Measurements from ENCODE around the gene CATSPER4. TPM values are rescaled to one million over a fixed set of nuclear protein-coding genes. Genes with fewer than 3 reads are reported as not detected.

Gene CATSPER4
- total and polyA plus RNA-seq, 2 experiments from 2014 or later: 0.31 TPM; not detected in 1

DNA sequence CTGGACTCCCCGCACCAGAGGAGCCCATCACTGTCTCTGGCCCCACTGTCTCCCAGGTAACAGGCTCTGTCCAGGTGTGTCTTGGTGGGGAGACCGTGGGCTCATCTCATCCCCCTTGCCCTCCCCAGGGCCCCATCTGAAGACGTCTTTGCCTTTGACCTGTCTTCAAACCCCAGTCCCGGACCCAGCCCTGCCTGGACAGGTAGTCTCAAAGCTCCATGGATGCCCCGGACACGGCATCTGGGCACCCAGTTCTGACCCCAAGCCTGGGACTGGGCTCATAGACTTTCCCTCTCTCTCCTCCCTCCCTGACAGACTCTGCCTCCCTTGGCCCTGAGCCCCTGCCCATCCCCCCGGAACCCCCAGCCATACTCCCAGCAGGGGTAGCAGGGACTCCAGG is 6.3 kb upstream of the CATSPER4 start:
- Histone ChIP-seq H3K4me1 (ENCODE audit: insufficient read depth) (no peaks in the 10 kb centered on the region), H3K79me2 (replicated peaks; ENCODE audit: insufficient read depth) (no peaks in the 10 kb centered on the region), H4K20me1 (replicated peaks; ENCODE audit: insufficient read depth) (no peaks in the 10 kb centered on the region), H2AFZ (no peak overlapping the region), H3K27me3 (ENCODE audit: insufficient read depth) (no peaks in the 10 kb centered on the region), H3K9me2 (ENCODE audit: insufficient read depth) (no peaks in the 10 kb centered on the region), H3K4me2 (no peak overlapping the region), H3F3A (replicated peaks; ENCODE audit: low read depth) (no peaks in the 10 kb centered on the region), H3K36me3 (ENCODE audit: insufficient read depth) (no peaks in the 10 kb centered on the region), H3K27ac (ENCODE audit: low read depth) (no peak overlapping the region), H3K4me3 (no peak overlapping the region)
- ATAC-seq: no peak
- Mint-ChIP-seq H3K9me3 (no peaks in the 10 kb centered on the region), H3K27ac (no peak overlapping the region), H3K4me1 (no peaks in the 10 kb centered on the region), H3K4me3 (no peak overlapping the region), H3K36me3 (ENCODE audit: low read depth) (peaks cover 10% of the 10 kb centered on the region), H3K27me3 (ENCODE audit: insufficient read depth, low read depth, poor library complexity) (peaks cover 4% of the 10 kb centered on the region)
- no peak for DNase-seq (ENCODE audit: low spot score)
- TF ChIP-seq, protein P1, sequence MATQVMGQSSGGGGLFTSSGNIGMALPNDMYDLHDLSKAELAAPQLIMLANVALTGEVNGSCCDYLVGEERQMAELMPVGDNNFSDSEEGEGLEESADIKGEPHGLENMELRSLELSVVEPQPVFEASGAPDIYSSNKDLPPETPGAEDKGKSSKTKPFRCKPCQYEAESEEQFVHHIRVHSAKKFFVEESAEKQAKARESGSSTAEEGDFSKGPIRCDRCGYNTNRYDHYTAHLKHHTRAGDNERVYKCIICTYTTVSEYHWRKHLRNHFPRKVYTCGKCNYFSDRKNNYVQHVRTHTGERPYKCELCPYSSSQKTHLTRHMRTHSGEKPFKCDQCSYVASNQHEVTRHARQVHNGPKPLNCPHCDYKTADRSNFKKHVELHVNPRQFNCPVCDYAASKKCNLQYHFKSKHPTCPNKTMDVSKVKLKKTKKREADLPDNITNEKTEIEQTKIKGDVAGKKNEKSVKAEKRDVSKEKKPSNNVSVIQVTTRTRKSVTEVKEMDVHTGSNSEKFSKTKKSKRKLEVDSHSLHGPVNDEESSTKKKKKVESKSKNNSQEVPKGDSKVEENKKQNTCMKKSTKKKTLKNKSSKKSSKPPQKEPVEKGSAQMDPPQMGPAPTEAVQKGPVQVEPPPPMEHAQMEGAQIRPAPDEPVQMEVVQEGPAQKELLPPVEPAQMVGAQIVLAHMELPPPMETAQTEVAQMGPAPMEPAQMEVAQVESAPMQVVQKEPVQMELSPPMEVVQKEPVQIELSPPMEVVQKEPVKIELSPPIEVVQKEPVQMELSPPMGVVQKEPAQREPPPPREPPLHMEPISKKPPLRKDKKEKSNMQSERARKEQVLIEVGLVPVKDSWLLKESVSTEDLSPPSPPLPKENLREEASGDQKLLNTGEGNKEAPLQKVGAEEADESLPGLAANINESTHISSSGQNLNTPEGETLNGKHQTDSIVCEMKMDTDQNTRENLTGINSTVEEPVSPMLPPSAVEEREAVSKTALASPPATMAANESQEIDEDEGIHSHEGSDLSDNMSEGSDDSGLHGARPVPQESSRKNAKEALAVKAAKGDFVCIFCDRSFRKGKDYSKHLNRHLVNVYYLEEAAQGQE (IDR thresholded peaks at IDR 0.05; ENCODE audit: unreplicated experiment): no peak
- no peak for TF ChIP-seq CREB1 (CRISPR knock-in tag; IDR thresholded peaks at IDR 0.05; ENCODE audit: low read depth)
- no peak for TF ChIP-seq POLR2AphosphoS5 (IDR thresholded peaks at IDR 0.05; ENCODE audit: low read depth)
- TF ChIP-seq EZH2 (IDR thresholded peaks at IDR 0.05; ENCODE audit: low read depth, unreplicated experiment): no peak
- no peak for TF ChIP-seq ZNF331 (CRISPR knock-in tag; IDR thresholded peaks at IDR 0.05; ENCODE audit: low read depth)
- TF ChIP-seq, protein P2, sequence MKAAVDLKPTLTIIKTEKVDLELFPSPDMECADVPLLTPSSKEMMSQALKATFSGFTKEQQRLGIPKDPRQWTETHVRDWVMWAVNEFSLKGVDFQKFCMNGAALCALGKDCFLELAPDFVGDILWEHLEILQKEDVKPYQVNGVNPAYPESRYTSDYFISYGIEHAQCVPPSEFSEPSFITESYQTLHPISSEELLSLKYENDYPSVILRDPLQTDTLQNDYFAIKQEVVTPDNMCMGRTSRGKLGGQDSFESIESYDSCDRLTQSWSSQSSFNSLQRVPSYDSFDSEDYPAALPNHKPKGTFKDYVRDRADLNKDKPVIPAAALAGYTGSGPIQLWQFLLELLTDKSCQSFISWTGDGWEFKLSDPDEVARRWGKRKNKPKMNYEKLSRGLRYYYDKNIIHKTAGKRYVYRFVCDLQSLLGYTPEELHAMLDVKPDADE (IDR thresholded peaks at IDR 0.05): no peak
- no peak for TF ChIP-seq EZH2phosphoT487 (IDR thresholded peaks at IDR 0.05; ENCODE audit: unreplicated experiment)
- TF ChIP-seq ZNF114 (CRISPR knock-in tag; IDR thresholded peaks at IDR 0.05): no peak
- no peak for TF ChIP-seq NANOG (IDR thresholded peaks at IDR 0.05; ENCODE audit: borderline replicate concordance)
- no peak for TF ChIP-seq STAT1 (IDR thresholded peaks at IDR 0.05; ENCODE audit: unreplicated experiment)
- TF ChIP-seq, protein P3, sequence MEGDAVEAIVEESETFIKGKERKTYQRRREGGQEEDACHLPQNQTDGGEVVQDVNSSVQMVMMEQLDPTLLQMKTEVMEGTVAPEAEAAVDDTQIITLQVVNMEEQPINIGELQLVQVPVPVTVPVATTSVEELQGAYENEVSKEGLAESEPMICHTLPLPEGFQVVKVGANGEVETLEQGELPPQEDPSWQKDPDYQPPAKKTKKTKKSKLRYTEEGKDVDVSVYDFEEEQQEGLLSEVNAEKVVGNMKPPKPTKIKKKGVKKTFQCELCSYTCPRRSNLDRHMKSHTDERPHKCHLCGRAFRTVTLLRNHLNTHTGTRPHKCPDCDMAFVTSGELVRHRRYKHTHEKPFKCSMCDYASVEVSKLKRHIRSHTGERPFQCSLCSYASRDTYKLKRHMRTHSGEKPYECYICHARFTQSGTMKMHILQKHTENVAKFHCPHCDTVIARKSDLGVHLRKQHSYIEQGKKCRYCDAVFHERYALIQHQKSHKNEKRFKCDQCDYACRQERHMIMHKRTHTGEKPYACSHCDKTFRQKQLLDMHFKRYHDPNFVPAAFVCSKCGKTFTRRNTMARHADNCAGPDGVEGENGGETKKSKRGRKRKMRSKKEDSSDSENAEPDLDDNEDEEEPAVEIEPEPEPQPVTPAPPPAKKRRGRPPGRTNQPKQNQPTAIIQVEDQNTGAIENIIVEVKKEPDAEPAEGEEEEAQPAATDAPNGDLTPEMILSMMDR (conservative IDR thresholded peaks at IDR 0.05; ENCODE audit: low read depth in 2 of 2): no peak
- TF ChIP-seq, protein P4, sequence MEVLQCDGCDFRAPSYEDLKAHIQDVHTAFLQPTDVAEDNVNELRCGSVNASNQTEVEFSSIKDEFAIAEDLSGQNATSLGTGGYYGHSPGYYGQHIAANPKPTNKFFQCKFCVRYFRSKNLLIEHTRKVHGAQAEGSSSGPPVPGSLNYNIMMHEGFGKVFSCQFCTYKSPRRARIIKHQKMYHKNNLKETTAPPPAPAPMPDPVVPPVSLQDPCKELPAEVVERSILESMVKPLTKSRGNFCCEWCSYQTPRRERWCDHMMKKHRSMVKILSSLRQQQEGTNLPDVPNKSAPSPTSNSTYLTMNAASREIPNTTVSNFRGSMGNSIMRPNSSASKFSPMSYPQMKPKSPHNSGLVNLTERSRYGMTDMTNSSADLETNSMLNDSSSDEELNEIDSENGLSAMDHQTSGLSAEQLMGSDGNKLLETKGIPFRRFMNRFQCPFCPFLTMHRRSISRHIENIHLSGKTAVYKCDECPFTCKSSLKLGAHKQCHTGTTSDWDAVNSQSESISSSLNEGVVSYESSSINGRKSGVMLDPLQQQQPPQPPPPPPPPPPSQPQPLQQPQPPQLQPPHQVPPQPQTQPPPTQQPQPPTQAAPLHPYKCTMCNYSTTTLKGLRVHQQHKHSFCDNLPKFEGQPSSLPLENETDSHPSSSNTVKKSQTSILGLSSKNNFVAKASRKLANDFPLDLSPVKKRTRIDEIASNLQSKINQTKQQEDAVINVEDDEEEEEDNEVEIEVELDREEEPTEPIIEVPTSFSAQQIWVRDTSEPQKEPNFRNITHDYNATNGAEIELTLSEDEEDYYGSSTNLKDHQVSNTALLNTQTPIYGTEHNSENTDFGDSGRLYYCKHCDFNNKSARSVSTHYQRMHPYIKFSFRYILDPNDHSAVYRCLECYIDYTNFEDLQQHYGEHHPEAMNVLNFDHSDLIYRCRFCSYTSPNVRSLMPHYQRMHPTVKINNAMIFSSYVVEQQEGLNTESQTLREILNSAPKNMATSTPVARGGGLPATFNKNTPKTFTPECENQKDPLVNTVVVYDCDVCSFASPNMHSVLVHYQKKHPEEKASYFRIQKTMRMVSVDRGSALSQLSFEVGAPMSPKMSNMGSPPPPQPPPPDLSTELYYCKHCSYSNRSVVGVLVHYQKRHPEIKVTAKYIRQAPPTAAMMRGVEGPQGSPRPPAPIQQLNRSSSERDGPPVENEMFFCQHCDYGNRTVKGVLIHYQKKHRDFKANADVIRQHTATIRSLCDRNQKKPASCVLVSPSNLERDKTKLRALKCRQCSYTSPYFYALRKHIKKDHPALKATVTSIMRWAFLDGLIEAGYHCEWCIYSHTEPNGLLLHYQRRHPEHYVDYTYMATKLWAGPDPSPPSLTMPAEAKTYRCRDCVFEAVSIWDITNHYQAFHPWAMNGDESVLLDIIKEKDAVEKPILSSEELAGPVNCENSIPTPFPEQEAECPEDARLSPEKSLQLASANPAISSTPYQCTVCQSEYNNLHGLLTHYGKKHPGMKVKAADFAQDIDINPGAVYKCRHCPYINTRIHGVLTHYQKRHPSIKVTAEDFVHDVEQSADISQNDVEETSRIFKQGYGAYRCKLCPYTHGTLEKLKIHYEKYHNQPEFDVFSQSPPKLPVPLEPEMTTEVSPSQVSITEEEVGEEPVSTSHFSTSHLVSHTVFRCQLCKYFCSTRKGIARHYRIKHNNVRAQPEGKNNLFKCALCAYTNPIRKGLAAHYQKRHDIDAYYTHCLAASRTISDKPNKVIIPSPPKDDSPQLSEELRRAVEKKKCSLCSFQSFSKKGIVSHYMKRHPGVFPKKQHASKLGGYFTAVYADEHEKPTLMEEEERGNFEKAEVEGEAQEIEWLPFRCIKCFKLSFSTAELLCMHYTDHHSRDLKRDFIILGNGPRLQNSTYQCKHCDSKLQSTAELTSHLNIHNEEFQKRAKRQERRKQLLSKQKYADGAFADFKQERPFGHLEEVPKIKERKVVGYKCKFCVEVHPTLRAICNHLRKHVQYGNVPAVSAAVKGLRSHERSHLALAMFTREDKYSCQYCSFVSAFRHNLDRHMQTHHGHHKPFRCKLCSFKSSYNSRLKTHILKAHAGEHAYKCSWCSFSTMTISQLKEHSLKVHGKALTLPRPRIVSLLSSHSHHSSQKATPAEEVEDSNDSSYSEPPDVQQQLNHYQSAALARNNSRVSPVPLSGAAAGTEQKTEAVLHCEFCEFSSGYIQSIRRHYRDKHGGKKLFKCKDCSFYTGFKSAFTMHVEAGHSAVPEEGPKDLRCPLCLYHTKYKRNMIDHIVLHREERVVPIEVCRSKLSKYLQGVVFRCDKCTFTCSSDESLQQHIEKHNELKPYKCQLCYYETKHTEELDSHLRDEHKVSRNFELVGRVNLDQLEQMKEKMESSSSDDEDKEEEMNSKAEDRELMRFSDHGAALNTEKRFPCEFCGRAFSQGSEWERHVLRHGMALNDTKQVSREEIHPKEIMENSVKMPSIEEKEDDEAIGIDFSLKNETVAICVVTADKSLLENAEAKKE (CRISPR knock-in tag; IDR thresholded peaks at IDR 0.05): no peak
- no peak for TF ChIP-seq JUNB (IDR thresholded peaks at IDR 0.05; ENCODE audit: unreplicated experiment)

Data from GM23338 (cell line).